GM12801 (cell line): ENCODE results near the gene SPINK1.

Source experiments
- CTCF ChIP-seq: IDR thresholded peaks from one replicate; pipeline ENCODE4 v1.5.1; 2011; ENCODE audit warnings: control low read depth; ENCODE audit not compliant: insufficient read length; ENCODE audit errors: extremely low read depth

Gene SPINK1

GRCh38 chr5:147822686-147823491 lies 8.6 kb downstream of the SPINK1 start:
- peak; percentile 83 for TF ChIP-seq CTCF

GRCh38 chr5:147821766-147822165 lies 9.7 kb downstream of the SPINK1 start:
- TF ChIP-seq CTCF = no peak

GRCh38 chr5:147819261-147819770 lies 12.2 kb downstream of the SPINK1 start:
- no peak for TF ChIP-seq CTCF

GRCh38 chr5:147818290-147818689 lies 13.2 kb downstream of the SPINK1 start:
- no peak for TF ChIP-seq CTCF

GRCh38 chr5:147813696-147814095 lies 17.8 kb downstream of the SPINK1 start:
- TF ChIP-seq CTCF = no peak

- TF ChIP-seq CTCF = no peak
These were observed 21.4 kb downstream of the SPINK1 start for GRCh38 chr5:147809830-147810666.

GRCh38 chr5:147805030-147805454 lies 26.4 kb downstream of the SPINK1 start:
- TF ChIP-seq CTCF = no peak
